K562 (cell line): ENCODE measurements around the gene COL5A1. TPM values are rescaled to one million over a fixed set of nuclear protein-coding genes. Genes with fewer than 3 reads are reported as not detected.

Source experiments
- ATAC-seq: fragments of 200-7000 bp; cut with Tn5 transposase; 3 replicates; pipeline ENCODE4 v1.9.1; 2020; ENCODE audit warnings: moderate library complexity
- BruUV-seq: library from RNA; stranded (reverse); fragments of 400-500 nt; replicated peaks from 2 replicates; lab custom pipeline; 2021; lab: Mats Ljungman, UMichigan
- CTCF ChIA-PET: fragments of 300-600 bp; formaldehyde crosslinking; extraction: SDS; loops from one replicate; lab custom pipeline; 2021; ENCODE audit warnings: low intra/inter-chr PET ratio; lab: Yijun Ruan, JAX
- POLR2A ChIA-PET: fragments of 300-600, 350-650 bp; sonication (Branson Sonifier 250); formaldehyde crosslinking; extraction: SDS; loops from one replicate; lab custom pipeline; 2021; ENCODE audit warnings: antibody characterized with exemption, inconsistent platforms; lab: Yijun Ruan, JAX
- DNase-seq, 4 experiments: peaks; one replicate each; pipeline versions ENCODE4 v3.0.0 to v3.0.0-alpha.2; 2011 to 2018; ENCODE audit warnings: low spot score in 3 of 4, mixed read lengths in 3 of 4; ENCODE audit errors: extremely low read depth in 1 of 4
- FAIRE-seq: peaks from 2 replicates; lab custom pipeline; 2011; peaks lifted over from hg19 to GRCh38; lab: Jason Lieb, UNC
- H2AFZ ChIP-seq: 2 replicates; pipeline ENCODE4 v1.6.0; 2011; ENCODE audit warnings: low read depth, low read length, control low read depth, inconsistent platforms
- H3K27ac ChIP-seq: fragments of 200-600 bp; 3 replicates; pipeline ENCODE4 v1.8.0; 2011; ENCODE audit warnings: low read depth, mild to moderate bottlenecking, control low read depth, inconsistent platforms, low read length, moderate library complexity, mixed read lengths; ENCODE audit errors: extremely low read depth
- H3K27me3 ChIP-seq, 2 experiments: fragments of 300-600 bp in 1 of 2; 2 replicates in 1 of 2; 3 replicates in 1 of 2; pipeline versions ENCODE4 v1.6.0 to v1.8.0; 2011; ENCODE audit warnings: inconsistent platforms in 2 of 2, low read length in 2 of 2, mild to moderate bottlenecking in 1 of 2, mixed read lengths in 1 of 2, moderate library complexity in 1 of 2; ENCODE audit not compliant: control insufficient read depth in 2 of 2, insufficient read depth in 2 of 2
- H3K36me3 ChIP-seq: fragments of 300-600 bp; 3 replicates; pipeline ENCODE4 v1.8.0; 2011; ENCODE audit warnings: mild to moderate bottlenecking, low read length, inconsistent platforms; ENCODE audit not compliant: control insufficient read depth, insufficient read depth
- H3K4me1 ChIP-seq, 2 experiments: fragments of 200-600 bp in 1 of 2; replicated peaks in 1 of 2; 2 replicates in 1 of 2; 3 replicates in 1 of 2; pipeline versions ENCODE4 v1.5.1 to v1.8.0; 2011; ENCODE audit warnings: inconsistent platforms in 2 of 2, low read length in 2 of 2, mild to moderate bottlenecking in 1 of 2, mixed read lengths in 1 of 2, moderate library complexity in 1 of 2; ENCODE audit not compliant: control insufficient read depth in 2 of 2, insufficient read depth in 2 of 2
- H3K4me2 ChIP-seq: 2 replicates; pipeline ENCODE4 v1.6.1; 2011; ENCODE audit warnings: low read length, control low read depth, inconsistent platforms, mixed read lengths; ENCODE audit not compliant: insufficient read depth
- H3K4me3 ChIP-seq: fragments of 200-600 bp; sonication (generic), shearing (Covaris generic); 2 replicates; pipeline ENCODE4 v1.5.1; 2016; ENCODE audit warnings: control low read depth, inconsistent platforms
- H3K79me2 ChIP-seq: fragments of 200-600 bp; 3 replicates; pipeline ENCODE4 v1.8.0; 2011; ENCODE audit warnings: low read length, inconsistent platforms; ENCODE audit not compliant: control insufficient read depth, insufficient read depth
- H3K9ac ChIP-seq, 2 experiments: 2 replicates each; pipeline versions ENCODE4 v1.6.0 to v1.6.1; 2011; ENCODE audit warnings: low read depth in 2 of 2, low read length in 2 of 2, control low read depth in 1 of 2, inconsistent platforms in 1 of 2, mild to moderate bottlenecking in 1 of 2, mixed read lengths in 1 of 2; ENCODE audit not compliant: insufficient read depth in 1 of 2
- H3K9me1 ChIP-seq: one replicate; pipeline ENCODE4 v1.6.0; 2011; ENCODE audit warnings: inconsistent platforms, mild to moderate bottlenecking, low read length, moderate library complexity; ENCODE audit not compliant: control insufficient read depth, insufficient read depth
- H3K9me3 ChIP-seq: replicated peaks from 2 replicates; pipeline ENCODE4 v1.5.1; 2011; ENCODE audit warnings: low read depth, low read length, inconsistent platforms; ENCODE audit not compliant: control insufficient read depth, insufficient read depth
- H4K20me1 ChIP-seq: replicated peaks from 2 replicates; pipeline ENCODE4 v1.6.1; 2011; ENCODE audit warnings: low read length, inconsistent platforms, mixed read lengths; ENCODE audit not compliant: control insufficient read depth, insufficient read depth
- L3MBTL2 ChIP-seq: fragments of 450-650 bp; IDR thresholded peaks from 2 replicates; pipeline ENCODE4 v1.6.1; 2016; ENCODE audit warnings: mild to moderate bottlenecking, moderate library complexity
- MXD1 ChIP-seq: fragments of 250-450 bp; sonication (Bioruptor Pico); IDR thresholded peaks from 2 replicates; pipeline ENCODE4 v1.8.0; 2021; ENCODE audit warnings: borderline replicate concordance, mild to moderate bottlenecking, moderate library complexity; ENCODE audit not compliant: poor library complexity, severe bottlenecking
- NUFIP1 ChIP-seq: fragments of 450-650 bp; IDR thresholded peaks from 2 replicates; pipeline ENCODE4 v1.6.1; 2018; ENCODE audit not compliant: partially characterized antibody
- TARDBP ChIP-seq: fragments of 450-650 bp; IDR thresholded peaks from 2 replicates; pipeline ENCODE4 v1.6.1; 2016
- TCFL5 ChIP-seq: fragments of 250-450 bp; sonication (Bioruptor Pico); conservative IDR thresholded peaks from 2 replicates; pipeline ENCODE4 v1.6.1; 2021; ENCODE audit warnings: mild to moderate bottlenecking, moderate library complexity, matching md5 sums
- YY1 ChIP-seq, 3 experiments: IDR thresholded peaks; 2 replicates each; pipeline ENCODE4 v1.6.1; 2011; ENCODE audit warnings: low read length in 2 of 3, mild to moderate bottlenecking in 2 of 3, moderate library complexity in 2 of 3, borderline replicate concordance in 1 of 3, control low read depth in 1 of 3, low read depth in 1 of 3; ENCODE audit not compliant: insufficient read depth in 3 of 3, insufficient replicate concordance in 2 of 3, control insufficient read depth in 1 of 3, insufficient read length in 1 of 3; ENCODE audit errors: extremely low read depth in 1 of 3
- ZMIZ1 ChIP-seq, 2 experiments: fragments of 150-350 bp in 1 of 2; IDR thresholded peaks; 2 replicates each; pipeline ENCODE4 v1.6.1; 2012 to 2016; ENCODE audit warnings: low read depth in 2 of 2, low read length in 2 of 2, mild to moderate bottlenecking in 1 of 2, moderate library complexity in 1 of 2
- ZNF354B ChIP-seq: fragments of 250-450 bp; sonication (Bioruptor Pico); IDR thresholded peaks from 2 replicates; pipeline ENCODE4 v1.4.0; 2020
- WGBS: fragments of 100-300 bp; shearing (Covaris generic); methylation state at CpG from one replicate; pipeline ENCODE4 v1.1.6; 2016; ENCODE audit warnings: low coverage, mixed read lengths; ENCODE audit not compliant: insufficient coverage; ENCODE audit errors: missing lambda C conversion rate; 5-methylcytosine and 5-hydroxymethylcytosine counted together
- in situ Hi-C: fragments of 300-500 bp; cut with MboI; formaldehyde crosslinking; loops from 4 replicates; pipeline ENCODE4 v1.15.0; 2018; ENCODE audit warnings: inconsistent platforms, mixed read lengths
- intact Hi-C: fragments of 100-400 bp; cut with micrococcal nuclease; formaldehyde crosslinking; loops from 2 replicates; pipeline ENCODE4 v1.14.2; 2022
- polyA plus RNA-seq, 8 experiments: library from polyadenylated mRNA; depleted of rRNA in 4 of 8; stranded (reverse) in 5 of 8; unstranded in 3 of 8; fragments of >200 nt; fragmentation: Nextera tagmentation in 2 of 8; fragmentation: Illumina TruSeq in 1 of 8; extraction: Ambion mirVana in 2 of 8; extraction: Trizol in 1 of 8; gene quantifications; 2 replicates each; pipeline versions ENCODE4 v1.2.1 to v1.2.3, GENCODE V29; 2011 to 2014; ENCODE audit warnings: inconsistent platforms in 1 of 8, missing spikeins in 1 of 8
- total RNA-seq, 7 experiments: library from RNA; depleted of rRNA in 6 of 7; stranded (reverse); fragments of >200 nt in 6 of 7; fragmentation: Illumina TruSeq in 2 of 7; extraction: Trizol in 2 of 7; gene quantifications; 2 replicates each; pipeline versions ENCODE4 v1.2.1 to v1.2.3, GENCODE V29; 2011 to 2021; ENCODE audit warnings: low replicate concordance in 1 of 7
- TF ChIP-seq, protein P1 (sequence below): fragments of 250-450 bp; sonication (Bioruptor Pico); IDR thresholded peaks from 2 replicates; pipeline ENCODE4 v1.4.0; 2020; ENCODE audit warnings: mild to moderate bottlenecking, moderate library complexity

Gene COL5A1
- total and polyA plus RNA-seq, 9 of the 15 experiments (the other 6 are each of a cell fraction or from before 2014, with no cell fraction given): under 0.01 to 0.13 (median 0.04) TPM; not detected in 6

GRCh38 chr9:134602547-134603362 lies 38.8 kb upstream of the COL5A1 start:
- no peak overlapping the region for H3K4me2 ChIP-seq
- no TSS peak for BruUV-seq
- H3K36me3 ChIP-seq: no peaks in the 10 kb centered on the region
- CTCF ChIA-PET: interaction anchor here (0.6 kb wide), 1 partner anchor 1195 kb away, joined by 3 read pairs; no protein-coding TSS in a partner anchor
- POLR2A ChIA-PET: no interaction called here
- H4K20me1 ChIP-seq: no peaks in the 10 kb centered on the region
- whole genome bisulfite sequencing: 2% methylated on average over 26 of the region's 31 CpGs
- no peak overlapping the region for H3K4me3 ChIP-seq
- no peak overlapping the region for H3K27ac ChIP-seq
- peaks cover 11 to 31% of the 10 kb centered on the region in 2 experiments; a peak in 3 of 5 replicates for H3K27me3 ChIP-seq
- no peak for FAIRE-seq
- no peaks in the 10 kb centered on the region for H3K9me1 ChIP-seq
- no peak for TF ChIP-seq TARDBP
- no peak for TF ChIP-seq TCFL5 (CRISPR knock-in tag)
- TF ChIP-seq L3MBTL2: no peak
- TF ChIP-seq YY1 (IDR thresholded peaks at IDR 0.05; ENCODE audit: borderline replicate concordance in 1 of 3, control insufficient read depth in 1 of 3, extremely low read depth in 1 of 3, insufficient read depth in 3 of 3, insufficient read length in 1 of 3, insufficient replicate concordance in 2 of 3, low read depth in 1 of 3, low read length in 2 of 3): no peak
- TF ChIP-seq, protein P1, sequence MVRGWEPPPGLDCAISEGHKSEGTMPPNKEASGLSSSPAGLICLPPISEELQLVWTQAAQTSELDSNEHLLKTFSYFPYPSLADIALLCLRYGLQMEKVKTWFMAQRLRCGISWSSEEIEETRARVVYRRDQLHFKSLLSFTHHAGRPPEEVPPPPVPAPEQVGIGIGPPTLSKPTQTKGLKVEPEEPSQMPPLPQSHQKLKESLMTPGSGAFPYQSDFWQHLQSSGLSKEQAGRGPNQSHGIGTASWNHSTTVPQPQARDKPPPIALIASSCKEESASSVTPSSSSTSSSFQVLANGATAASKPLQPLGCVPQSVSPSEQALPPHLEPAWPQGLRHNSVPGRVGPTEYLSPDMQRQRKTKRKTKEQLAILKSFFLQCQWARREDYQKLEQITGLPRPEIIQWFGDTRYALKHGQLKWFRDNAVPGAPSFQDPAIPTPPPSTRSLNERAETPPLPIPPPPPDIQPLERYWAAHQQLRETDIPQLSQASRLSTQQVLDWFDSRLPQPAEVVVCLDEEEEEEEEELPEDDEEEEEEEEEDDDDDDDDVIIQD (CRISPR knock-in tag): no peak
- TF ChIP-seq ZNF354B: no peak
- TF ChIP-seq ZMIZ1 (IDR thresholded peaks at IDR 0.05; ENCODE audit: low read depth in 2 of 2, low read length in 2 of 2): no peak
- TF ChIP-seq NUFIP1: no peak
- no peak for TF ChIP-seq MXD1 (CRISPR knock-in tag)
- in situ Hi-C loops: no loop called here
- no peak for DNase-seq
- H3K9me3 ChIP-seq: no peaks in the 10 kb centered on the region
- no peaks in the 10 kb centered on the region for H3K79me2 ChIP-seq
- H3K4me1 ChIP-seq: no peaks in the 10 kb centered on the region; a peak in 2 of 5 replicates
- ATAC-seq: no peak
- intact Hi-C loops: no loop called here
- no peak overlapping the region for H2AFZ ChIP-seq
- no peak overlapping the region for H3K9ac ChIP-seq
